ENCODE data around the gene PLA2G5.
"Not testable (repeated sequence)": the region's sequence is repeated elsewhere in the genome, so short reads cannot be mapped to it uniquely, and the experiment has no call there.

Gene PLA2G5

GRCh38 chr1:20069874-20070273 lies at the start of gene PLA2G5:
TSS of gene PLA2G5 (plus strand) at chr1:20070194. CDS start at chr1:20084831, 14,637 bp downstream.
- no peak for DNase-seq (ENCODE audit: low read depth)

- no peak for DNase-seq (ENCODE audit: low read depth)
Measured at GRCh38 chr1:20028125-20028524, 41.9 kb upstream of the PLA2G5 start.

- no peak for DNase-seq (ENCODE audit: low read depth)
Measured at GRCh38 chr1:20028726-20029125, 41.3 kb upstream of the PLA2G5 start.

- DNase-seq (ENCODE audit: low read depth) = no peak
Measured at GRCh38 chr1:20029178-20029912, 40.6 kb upstream of the PLA2G5 start.

GRCh38 chr1:20030436-20031151 lies 39.4 kb upstream of the PLA2G5 start:
- not testable (repeated sequence) for DNase-seq (ENCODE audit: low read depth)

- no peak for DNase-seq (ENCODE audit: low read depth)
Measured at GRCh38 chr1:20031161-20031560, 38.8 kb upstream of the PLA2G5 start.

- DNase-seq (ENCODE audit: low read depth) = no peak
Measured at GRCh38 chr1:20031836-20032235, 38.2 kb upstream of the PLA2G5 start.

- no peak for DNase-seq (ENCODE audit: low read depth)
Measured at GRCh38 chr1:20032425-20032824, 37.6 kb upstream of the PLA2G5 start.

GRCh38 chr1:20033420-20033819 lies 36.6 kb upstream of the PLA2G5 start:
- no peak for DNase-seq (ENCODE audit: low read depth)

- no peak for DNase-seq (ENCODE audit: low read depth)
Measured at GRCh38 chr1:20035114-20035513, 34.9 kb upstream of the PLA2G5 start.

GRCh38 chr1:20037877-20038276 lies 32.1 kb upstream of the PLA2G5 start:
- no peak for DNase-seq (ENCODE audit: low read depth)

- no peak for DNase-seq (ENCODE audit: low read depth)
Measured at GRCh38 chr1:20047096-20047495, 22.9 kb upstream of the PLA2G5 start.

GRCh38 chr1:20048563-20048962 lies 21.4 kb upstream of the PLA2G5 start:
- DNase-seq (ENCODE audit: low read depth) = no peak

- DNase-seq (ENCODE audit: low read depth) = not testable (repeated sequence)
Measured at GRCh38 chr1:20049056-20049798, 20.8 kb upstream of the PLA2G5 start.

GRCh38 chr1:20051218-20051829 lies 18.7 kb upstream of the PLA2G5 start:
- no peak for DNase-seq (ENCODE audit: low read depth)

- DNase-seq (ENCODE audit: low read depth) = no peak
Measured at GRCh38 chr1:20052386-20052785, 17.6 kb upstream of the PLA2G5 start.

GRCh38 chr1:20057886-20058420 lies 12.0 kb upstream of the PLA2G5 start:
- no peak for DNase-seq (ENCODE audit: low read depth)

GRCh38 chr1:20058531-20058930 lies 11.5 kb upstream of the PLA2G5 start:
- DNase-seq (ENCODE audit: low read depth) = no peak

GRCh38 chr1:20059847-20060246 lies 10.1 kb upstream of the PLA2G5 start:
- DNase-seq (ENCODE audit: low read depth) = no peak

- DNase-seq (ENCODE audit: low read depth) = not testable (repeated sequence)
Measured at GRCh38 chr1:20060791-20061190, 9.2 kb upstream of the PLA2G5 start.

- DNase-seq (ENCODE audit: low read depth) = no peak
Measured at GRCh38 chr1:20061866-20062265, 8.1 kb upstream of the PLA2G5 start.

GRCh38 chr1:20063861-20064292 lies 6.1 kb upstream of the PLA2G5 start:
- DNase-seq (ENCODE audit: low read depth) = no peak

All from stimulated activated CD8-positive, alpha-beta memory T cell treated with anti-CD3 and anti-CD28 coated beads, Interleukin-15, amount 100 ng/mL, for 1 hour (primary cell).